PFSK-1 (cell line): ENCODE data around the gene UTS2R.

Experiments used
- FOXP2 ChIP-seq: optimal IDR thresholded peaks from 2 replicates; pipeline ENCODE3; 2011; ENCODE audit warnings: borderline replicate concordance, control low read depth, inconsistent platforms; ENCODE audit not compliant: insufficient read depth; ENCODE audit errors: extremely low read length, extremely low read depth
- POLR2AphosphoS5 ChIP-seq: IDR thresholded peaks from 2 replicates; pipeline ENCODE4 v1.6.1; 2012; ENCODE audit warnings: low read depth, mild to moderate bottlenecking, control low read depth, low read length, moderate library complexity
- SIN3A ChIP-seq: IDR thresholded peaks from 2 replicates; pipeline ENCODE4 v1.6.1; 2012; ENCODE audit warnings: mild to moderate bottlenecking, low read length, moderate library complexity, borderline replicate concordance; ENCODE audit not compliant: insufficient read depth
- TAF1 ChIP-seq: IDR thresholded peaks from 2 replicates; pipeline ENCODE4 v1.6.1; 2012; ENCODE audit warnings: low read length, control low read depth, borderline replicate concordance; ENCODE audit not compliant: insufficient read depth
- TF ChIP-seq, protein P1 (sequence below), 2 experiments: IDR thresholded peaks; 2 replicates each; pipeline versions ENCODE4 v1.6.1 to v1.8.0; 2011 to 2012; ENCODE audit warnings: low read depth in 2 of 2, low read length in 2 of 2, control low read depth in 1 of 2, inconsistent platforms in 1 of 2, mild to moderate bottlenecking in 1 of 2, moderate library complexity in 1 of 2; ENCODE audit not compliant: insufficient read depth in 1 of 2

Gene UTS2R

GRCh38 chr17:82385559-82386254 is 14.1 kb downstream of the UTS2R start:
- TF ChIP-seq TAF1, result no peak
- TF ChIP-seq, protein P1, sequence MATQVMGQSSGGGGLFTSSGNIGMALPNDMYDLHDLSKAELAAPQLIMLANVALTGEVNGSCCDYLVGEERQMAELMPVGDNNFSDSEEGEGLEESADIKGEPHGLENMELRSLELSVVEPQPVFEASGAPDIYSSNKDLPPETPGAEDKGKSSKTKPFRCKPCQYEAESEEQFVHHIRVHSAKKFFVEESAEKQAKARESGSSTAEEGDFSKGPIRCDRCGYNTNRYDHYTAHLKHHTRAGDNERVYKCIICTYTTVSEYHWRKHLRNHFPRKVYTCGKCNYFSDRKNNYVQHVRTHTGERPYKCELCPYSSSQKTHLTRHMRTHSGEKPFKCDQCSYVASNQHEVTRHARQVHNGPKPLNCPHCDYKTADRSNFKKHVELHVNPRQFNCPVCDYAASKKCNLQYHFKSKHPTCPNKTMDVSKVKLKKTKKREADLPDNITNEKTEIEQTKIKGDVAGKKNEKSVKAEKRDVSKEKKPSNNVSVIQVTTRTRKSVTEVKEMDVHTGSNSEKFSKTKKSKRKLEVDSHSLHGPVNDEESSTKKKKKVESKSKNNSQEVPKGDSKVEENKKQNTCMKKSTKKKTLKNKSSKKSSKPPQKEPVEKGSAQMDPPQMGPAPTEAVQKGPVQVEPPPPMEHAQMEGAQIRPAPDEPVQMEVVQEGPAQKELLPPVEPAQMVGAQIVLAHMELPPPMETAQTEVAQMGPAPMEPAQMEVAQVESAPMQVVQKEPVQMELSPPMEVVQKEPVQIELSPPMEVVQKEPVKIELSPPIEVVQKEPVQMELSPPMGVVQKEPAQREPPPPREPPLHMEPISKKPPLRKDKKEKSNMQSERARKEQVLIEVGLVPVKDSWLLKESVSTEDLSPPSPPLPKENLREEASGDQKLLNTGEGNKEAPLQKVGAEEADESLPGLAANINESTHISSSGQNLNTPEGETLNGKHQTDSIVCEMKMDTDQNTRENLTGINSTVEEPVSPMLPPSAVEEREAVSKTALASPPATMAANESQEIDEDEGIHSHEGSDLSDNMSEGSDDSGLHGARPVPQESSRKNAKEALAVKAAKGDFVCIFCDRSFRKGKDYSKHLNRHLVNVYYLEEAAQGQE (IDR thresholded peaks at IDR 0.05; ENCODE audit: insufficient read depth in 1 of 2, low read depth in 2 of 2, low read length in 2 of 2), result no peak
- TF ChIP-seq SIN3A, result no peak
- TF ChIP-seq FOXP2, result no peak
- no peak for TF ChIP-seq POLR2AphosphoS5

DNA sequence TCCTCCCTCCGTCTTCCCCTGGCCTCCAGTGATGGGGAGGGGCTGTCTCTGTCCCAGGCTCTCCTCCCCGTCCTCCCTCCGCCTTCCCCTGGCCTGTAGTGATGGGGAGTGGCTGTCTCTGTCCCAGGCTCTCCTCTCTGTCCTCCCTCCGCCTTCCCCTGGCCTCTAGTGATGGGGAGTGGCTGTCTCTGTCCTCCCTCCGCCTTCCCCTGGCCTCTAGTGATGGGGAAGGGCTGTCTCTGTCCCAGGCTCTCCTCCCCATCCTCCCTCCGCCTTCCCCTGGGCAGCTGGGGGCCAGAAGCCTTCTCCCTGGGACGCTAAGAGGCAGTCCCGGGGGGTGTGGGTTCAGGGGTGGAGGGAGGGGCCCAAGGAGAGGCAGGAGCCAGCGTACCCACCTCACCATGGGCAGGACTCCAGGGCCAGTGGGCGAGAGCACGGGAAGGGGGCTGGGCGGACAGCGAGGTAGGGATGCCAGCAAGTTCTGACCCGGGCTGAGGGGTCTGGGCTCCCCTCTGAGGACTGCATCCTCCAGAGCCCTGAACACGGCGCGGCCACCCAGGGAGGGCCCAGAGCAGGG is 14.8 kb downstream of the UTS2R start:
- TF ChIP-seq POLR2AphosphoS5 (no peak), FOXP2 (no peak), SIN3A (no peak), TAF1 (no peak)
- TF ChIP-seq, protein P1 (IDR thresholded peaks at IDR 0.05; ENCODE audit: insufficient read depth in 1 of 2, low read depth in 2 of 2, low read length in 2 of 2), result no peak

DNA sequence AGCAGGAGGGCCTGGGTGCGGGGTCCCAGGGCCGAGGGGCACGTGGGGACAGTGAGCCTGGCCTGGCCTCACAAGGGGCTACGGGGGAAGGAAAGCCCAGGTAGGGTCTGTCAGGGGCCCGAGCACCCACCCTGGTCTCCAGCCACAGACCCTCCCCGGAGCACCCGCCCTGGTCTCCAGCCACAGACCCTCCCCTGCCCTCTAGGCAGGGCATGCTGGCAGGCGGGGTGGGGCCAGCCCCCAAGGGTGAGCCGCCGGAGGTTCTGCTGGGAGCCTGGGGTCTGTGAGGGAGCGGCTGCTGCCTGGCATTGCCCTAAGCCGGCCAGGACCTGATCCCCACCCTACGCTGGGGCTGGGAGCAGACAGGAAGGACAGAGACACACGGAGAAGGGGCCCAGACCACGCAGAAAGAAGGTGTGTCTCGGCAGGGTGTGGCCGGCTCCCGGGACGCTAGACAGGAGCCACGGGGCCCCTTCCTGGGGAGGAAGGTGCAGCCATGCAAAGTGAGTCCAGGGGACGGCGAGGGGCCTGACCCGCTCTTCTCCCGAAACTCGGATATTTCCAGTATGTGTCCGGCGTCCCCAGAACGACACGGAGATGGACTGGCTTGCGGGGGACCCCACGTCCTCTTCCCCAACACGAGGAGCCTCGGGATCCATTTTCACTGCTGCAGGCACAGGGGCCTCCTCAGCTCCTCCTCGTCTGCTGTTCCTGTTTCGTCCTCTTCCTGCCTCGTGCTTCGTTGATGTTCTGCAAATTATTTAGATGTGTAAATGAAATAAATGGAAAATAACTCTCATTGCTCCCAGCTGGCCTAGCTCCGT is 15.5 kb downstream of the UTS2R start:
- TF ChIP-seq TAF1 (no peak), FOXP2 (no peak), SIN3A (no peak), POLR2AphosphoS5 (no peak)
- TF ChIP-seq, protein P1 (IDR thresholded peaks at IDR 0.05; ENCODE audit: insufficient read depth in 1 of 2, low read depth in 2 of 2, low read length in 2 of 2), result no peak

DNA sequence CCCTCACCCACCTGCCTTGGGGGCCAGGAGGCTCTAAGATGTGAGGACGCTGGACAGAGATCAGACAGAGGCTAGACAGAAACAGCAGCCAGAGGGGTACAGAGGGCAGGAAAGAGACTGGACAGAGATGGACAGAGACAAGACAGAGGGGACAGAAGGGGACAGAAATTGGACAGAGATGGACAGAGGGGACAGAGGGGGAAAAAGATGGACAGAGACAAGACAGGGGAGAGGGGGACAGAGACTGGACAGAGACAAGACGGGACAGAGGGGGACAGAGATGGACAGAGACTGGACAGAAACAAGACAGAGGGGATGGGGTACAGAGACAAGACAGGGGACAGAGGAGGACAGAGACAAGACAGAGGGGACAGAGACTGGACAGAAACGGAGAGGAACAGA is 16.1 kb downstream of the UTS2R start:
- no peak for TF ChIP-seq SIN3A
- TF ChIP-seq FOXP2, result no peak
- TF ChIP-seq POLR2AphosphoS5, result no peak
- TF ChIP-seq, protein P1 (IDR thresholded peaks at IDR 0.05; ENCODE audit: insufficient read depth in 1 of 2, low read depth in 2 of 2, low read length in 2 of 2), result peak in 1 of 2 experiments; percentile 77; a peak in 2 of 4 replicates
